Loucy (cell line): ENCODE measurements around the gene FUT7.

Source experiments
- H2AFZ ChIP-seq: fragments of 200-600 bp; sonication (generic); 2 replicates; pipeline ENCODE4 v1.6.0; 2016; ENCODE audit warnings: antibody characterized with exemption, mild to moderate bottlenecking, low read length, moderate library complexity
- H3F3A ChIP-seq: fragments of 200-600 bp; 2 replicates; pipeline ENCODE4 v1.6.0; 2016; ENCODE audit warnings: antibody characterized with exemption, low read depth, mild to moderate bottlenecking
- H3K27me3 ChIP-seq: fragments of 200-600 bp; sonication (generic); 2 replicates; pipeline ENCODE4 v1.6.1; 2014; ENCODE audit warnings: low read length, mild to moderate bottlenecking; ENCODE audit not compliant: insufficient read depth, poor library complexity, severe bottlenecking
- H3K36me3 ChIP-seq: fragments of 200-600 bp; sonication (generic); 2 replicates; pipeline ENCODE4 v1.6.1; 2016; ENCODE audit warnings: low read length; ENCODE audit not compliant: insufficient read depth
- H3K4me1 ChIP-seq: fragments of 200-600 bp; sonication (generic); 2 replicates; pipeline ENCODE4 v1.5.1; 2014; ENCODE audit warnings: low read length, mild to moderate bottlenecking; ENCODE audit not compliant: insufficient read depth, poor library complexity, severe bottlenecking
- H3K4me2 ChIP-seq: fragments of 200-600 bp; sonication (generic); 2 replicates; pipeline ENCODE4 v1.6.0; 2014; ENCODE audit warnings: antibody characterized with exemption, low read length, low read depth, mild to moderate bottlenecking; ENCODE audit not compliant: poor library complexity, severe bottlenecking
- H3K4me3 ChIP-seq: fragments of 200-600 bp; sonication (generic); 2 replicates; pipeline ENCODE4 v1.5.1; 2014; ENCODE audit warnings: low read length, mild to moderate bottlenecking, mixed read lengths; ENCODE audit not compliant: poor library complexity, severe bottlenecking
- H3K79me2 ChIP-seq: fragments of 200-600 bp; sonication (generic); 2 replicates; pipeline ENCODE4 v1.6.1; 2014; ENCODE audit warnings: low read length; ENCODE audit not compliant: insufficient read depth
- H3K9ac ChIP-seq: fragments of 200-600 bp; sonication (generic); 2 replicates; pipeline ENCODE4 v1.6.0; 2014; ENCODE audit warnings: mild to moderate bottlenecking, low read depth, low read length, moderate library complexity; ENCODE audit not compliant: poor library complexity, severe bottlenecking
- H3K9me2 ChIP-seq: fragments of 200-600 bp; sonication (generic); replicated peaks from 2 replicates; pipeline ENCODE4 v1.6.1; 2016; ENCODE audit warnings: low read depth, low read length, mixed read lengths
- H3K9me3 ChIP-seq: fragments of 200-600 bp; sonication (generic); 2 replicates; pipeline ENCODE4 v1.6.1; 2014; ENCODE audit warnings: mild to moderate bottlenecking, antibody characterized with exemption, low read length, low read depth; ENCODE audit not compliant: insufficient read depth
- H4K20me1 ChIP-seq: fragments of 200-600 bp; sonication (generic); 2 replicates; pipeline ENCODE4 v1.6.0; 2014; ENCODE audit warnings: antibody characterized with exemption, low read length, mild to moderate bottlenecking; ENCODE audit not compliant: insufficient read depth, poor library complexity, severe bottlenecking
- CTCF ChIP-seq: fragments of 200-600 bp; sonication (generic); conservative IDR thresholded peaks from 2 replicates; pipeline ENCODE4 v1.5.1; 2014; ENCODE audit warnings: mild to moderate bottlenecking, antibody characterized with exemption, low read length
- EZH2phosphoT487 ChIP-seq: fragments of 200-600 bp; IDR thresholded peaks from 2 replicates; pipeline ENCODE4 v1.6.1; 2018; ENCODE audit warnings: antibody characterized with exemption, mild to moderate bottlenecking, moderate library complexity, borderline replicate concordance

FUT7 gene

GRCh38 chr9:137067860-137068538 lies 36.1 kb upstream of the FUT7 start:
- Histone ChIP-seq H3K79me2 (peaks cover 59% of the 10 kb centered on the region), H3K27me3 (no peaks in the 10 kb centered on the region), H3K9me3 (no peaks in the 10 kb centered on the region), H3K4me1 (peaks cover 24% of the 10 kb centered on the region), H3K36me3 (peaks cover 9% of the 10 kb centered on the region; the same call in 1 of the 2 replicates), H3K4me2 (peak overlapping the region; percentile 98), H2AFZ (no peak overlapping the region), H3K9ac (peak overlapping the region; percentile 73), H3F3A (0 out of 2 replicates have a peak, but pooled peaks cover 3% of the 10 kb centered on the region), H4K20me1 (peaks cover 36% of the 10 kb centered on the region), H3K4me3 (peak overlapping the region; percentile 87), H3K9me2 (no peaks in the 10 kb centered on the region)
- no peak for TF ChIP-seq EZH2phosphoT487
- TF ChIP-seq CTCF, result peak; percentile 61

- Histone ChIP-seq H3K4me1 (peaks cover 21% of the 10 kb centered on the region), H4K20me1 (peaks cover 36% of the 10 kb centered on the region)
Measured at GRCh38 chr9:137066096-137066861, 34.4 kb upstream of the FUT7 start.

GRCh38 chr9:137065336-137065967 lies 33.6 kb upstream of the FUT7 start:
- Histone ChIP-seq H3K4me1 (peaks cover 14% of the 10 kb centered on the region), H3K9ac (no peak overlapping the region), H3K79me2 (peaks cover 49% of the 10 kb centered on the region), H3K36me3 (peaks cover 9% of the 10 kb centered on the region; the same call in 1 of the 2 replicates), H3K4me3 (no peak overlapping the region), H2AFZ (no peak overlapping the region), H3F3A (peaks cover 3% of the 10 kb centered on the region; the same call in 1 of the 2 replicates), H4K20me1 (peaks cover 36% of the 10 kb centered on the region), H3K9me2 (no peaks in the 10 kb centered on the region), H3K4me2 (no peak overlapping the region), H3K27me3 (no peaks in the 10 kb centered on the region), H3K9me3 (no peaks in the 10 kb centered on the region)
- TF ChIP-seq EZH2phosphoT487 (no peak), CTCF (no peak)

More at GRCh38 chr9:137066096-137066861, 34.4 kb upstream of the FUT7 start:
- Histone ChIP-seq H3K9ac (no peak overlapping the region), H3K79me2 (peaks cover 55% of the 10 kb centered on the region), H3K4me2 (no peak overlapping the region), H3K9me2 (no peaks in the 10 kb centered on the region), H2AFZ (no peak overlapping the region), H3K27me3 (no peaks in the 10 kb centered on the region), H3K9me3 (no peaks in the 10 kb centered on the region), H3K4me3 (no peak overlapping the region), H3K36me3 (peaks cover 9% of the 10 kb centered on the region; the same call in 1 of the 2 replicates), H3F3A (0 out of 2 replicates have a peak, but pooled peaks cover 3% of the 10 kb centered on the region)
- no peak for TF ChIP-seq CTCF
